Smooth muscle cell (in vitro differentiated cells): Measurements from ENCODE around the gene RNF144B. TPM values are rescaled to one million over a fixed set of nuclear protein-coding genes. Genes with fewer than 3 reads are reported as not detected.

ENCODE experiments used
- DNase-seq: peaks from one replicate; lab custom pipeline; 2025; ENCODE audit not compliant: unreplicated experiment; lab: John Stamatoyannopoulos, UW
- H2AFZ ChIP-seq: fragments of 200-600 bp; sonication (generic); 2 replicates; pipeline ENCODE4 v1.6.0; 2016; ENCODE audit warnings: antibody characterized with exemption, low read depth, mild to moderate bottlenecking
- H3F3A ChIP-seq: fragments of 200-600 bp; sonication (generic); 2 replicates; pipeline ENCODE4 v1.6.0; 2017; ENCODE audit warnings: antibody characterized with exemption, low read depth
- H3K27ac ChIP-seq: fragments of 200-600 bp; sonication (generic); 2 replicates; pipeline ENCODE4 v1.5.1; 2016; ENCODE audit warnings: low read depth, mild to moderate bottlenecking
- H3K27me3 ChIP-seq: fragments of 200-600 bp; sonication (generic); 2 replicates; pipeline ENCODE4 v1.6.1; 2016; ENCODE audit warnings: low read depth, mild to moderate bottlenecking
- H3K36me3 ChIP-seq: fragments of 200-600 bp; sonication (generic); 2 replicates; pipeline ENCODE4 v1.5.1; 2016; ENCODE audit warnings: low read depth
- H3K4me1 ChIP-seq: fragments of 200-600 bp; sonication (generic); 2 replicates; pipeline ENCODE4 v1.5.1; 2016; ENCODE audit warnings: low read depth
- H3K4me2 ChIP-seq: fragments of 200-600 bp; sonication (generic); 2 replicates; pipeline ENCODE4 v1.6.0; 2016; ENCODE audit warnings: mild to moderate bottlenecking
- H3K4me3 ChIP-seq: fragments of 200-600 bp; sonication (generic); 2 replicates; pipeline ENCODE4 v1.5.1; 2016; ENCODE audit warnings: mild to moderate bottlenecking
- H3K79me2 ChIP-seq: fragments of 200-600 bp; sonication (generic); 2 replicates; pipeline ENCODE4 v1.6.0; 2016; ENCODE audit warnings: low read depth, mild to moderate bottlenecking
- H3K9ac ChIP-seq: fragments of 200-600 bp; sonication (generic); 2 replicates; pipeline ENCODE4 v1.6.0; 2016; ENCODE audit warnings: low read depth
- H3K9me3 ChIP-seq: fragments of 200-600 bp; sonication (generic); replicated peaks from 2 replicates; pipeline ENCODE4 v1.5.1; 2016; ENCODE audit warnings: low read depth
- H4K20me1 ChIP-seq: fragments of 200-600 bp; sonication (generic); 2 replicates; pipeline ENCODE4 v1.6.0; 2016; ENCODE audit warnings: low read depth
- WGBS: methylation state at CpG from one replicate; pipeline ENCODE4 v1.1.7; 2016; ENCODE audit warnings: low lambda C conversion rate; 5-methylcytosine and 5-hydroxymethylcytosine counted together
- polyA plus RNA-seq: library from polyadenylated mRNA; unstranded; fragments of >200 nt; fragmentation: Nextera tagmentation; extraction: Ambion mirVana; gene quantifications from 2 replicates; pipeline ENCODE4 v1.2.1, GENCODE V29; 2016
- total RNA-seq: library from RNA; depleted of rRNA; stranded (reverse); fragments of >200 nt; gene quantifications from 2 replicates; pipeline ENCODE4 v1.2.3, GENCODE V29; 2014
- TF ChIP-seq, protein P1 (sequence below): fragments of 200-600 bp; sonication (generic); IDR thresholded peaks from 2 replicates; pipeline ENCODE4 v1.5.1; 2017; ENCODE audit warnings: borderline replicate concordance, mild to moderate bottlenecking, antibody characterized with exemption; ENCODE audit not compliant: insufficient read depth, poor library complexity, severe bottlenecking

RNF144B gene
- total and polyA plus RNA-seq, 2 experiments from 2014 or later: 3.4 to 10.9 TPM

DNA sequence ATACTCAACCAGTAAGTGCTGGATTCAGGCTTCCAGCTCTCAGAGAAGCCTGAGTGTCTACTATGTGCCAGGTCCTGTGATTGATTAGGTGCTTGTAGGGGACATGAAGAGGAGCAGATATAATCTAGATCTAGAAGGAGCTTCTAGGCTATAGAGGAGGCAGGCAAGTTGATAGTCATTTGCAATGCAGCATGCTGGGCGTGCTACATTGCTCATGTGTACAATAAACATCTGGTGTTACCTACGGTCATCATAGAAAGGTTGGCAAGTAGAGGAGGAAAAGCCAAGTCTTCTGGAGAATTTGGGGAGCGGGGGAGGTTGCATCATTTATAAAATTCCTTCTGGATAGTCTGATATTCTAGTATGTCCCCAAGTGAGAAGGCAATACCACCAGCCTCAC lies 33.2 kb downstream of the RNF144B start:
- Histone ChIP-seq H3K9ac (no peak overlapping the region), H3K4me3 (no peak overlapping the region), H3F3A (no peaks in the 10 kb centered on the region), H3K27ac (no peak overlapping the region), H4K20me1 (no peaks in the 10 kb centered on the region), H3K36me3 (no peaks in the 10 kb centered on the region), H3K9me3 (no peaks in the 10 kb centered on the region), H3K4me2 (no peak overlapping the region), H3K27me3 (peaks cover 2% of the 10 kb centered on the region), H3K79me2 (no peaks in the 10 kb centered on the region), H2AFZ (no peak overlapping the region), H3K4me1 (no peaks in the 10 kb centered on the region)
- TF ChIP-seq, protein P1, sequence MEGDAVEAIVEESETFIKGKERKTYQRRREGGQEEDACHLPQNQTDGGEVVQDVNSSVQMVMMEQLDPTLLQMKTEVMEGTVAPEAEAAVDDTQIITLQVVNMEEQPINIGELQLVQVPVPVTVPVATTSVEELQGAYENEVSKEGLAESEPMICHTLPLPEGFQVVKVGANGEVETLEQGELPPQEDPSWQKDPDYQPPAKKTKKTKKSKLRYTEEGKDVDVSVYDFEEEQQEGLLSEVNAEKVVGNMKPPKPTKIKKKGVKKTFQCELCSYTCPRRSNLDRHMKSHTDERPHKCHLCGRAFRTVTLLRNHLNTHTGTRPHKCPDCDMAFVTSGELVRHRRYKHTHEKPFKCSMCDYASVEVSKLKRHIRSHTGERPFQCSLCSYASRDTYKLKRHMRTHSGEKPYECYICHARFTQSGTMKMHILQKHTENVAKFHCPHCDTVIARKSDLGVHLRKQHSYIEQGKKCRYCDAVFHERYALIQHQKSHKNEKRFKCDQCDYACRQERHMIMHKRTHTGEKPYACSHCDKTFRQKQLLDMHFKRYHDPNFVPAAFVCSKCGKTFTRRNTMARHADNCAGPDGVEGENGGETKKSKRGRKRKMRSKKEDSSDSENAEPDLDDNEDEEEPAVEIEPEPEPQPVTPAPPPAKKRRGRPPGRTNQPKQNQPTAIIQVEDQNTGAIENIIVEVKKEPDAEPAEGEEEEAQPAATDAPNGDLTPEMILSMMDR: no peak
- DNase-seq: no peak
- WGBS: 91% methylated on average over 3 of the region's 3 CpGs

DNA sequence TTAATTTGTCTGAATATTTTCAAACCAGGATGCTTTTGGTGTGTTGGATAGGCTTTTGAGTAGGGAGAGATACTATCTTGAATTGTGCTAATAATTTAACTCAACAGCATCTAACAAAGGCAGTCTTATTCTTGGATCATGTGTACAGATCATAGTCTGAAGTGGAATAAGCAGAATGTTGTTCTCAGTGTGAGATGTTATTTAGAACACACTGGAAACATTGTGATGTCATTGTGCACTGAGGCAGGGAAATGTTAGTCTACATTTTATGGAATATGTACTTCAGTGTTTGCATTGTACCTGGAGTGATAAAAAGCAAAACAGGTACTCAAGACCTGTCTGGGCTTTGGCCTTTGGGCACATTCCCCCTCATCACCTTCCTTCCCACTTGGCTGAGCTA lies 35.0 kb downstream of the RNF144B start:
- Histone ChIP-seq H3K79me2 (no peaks in the 10 kb centered on the region), H3K4me2 (no peak overlapping the region)

DNA sequence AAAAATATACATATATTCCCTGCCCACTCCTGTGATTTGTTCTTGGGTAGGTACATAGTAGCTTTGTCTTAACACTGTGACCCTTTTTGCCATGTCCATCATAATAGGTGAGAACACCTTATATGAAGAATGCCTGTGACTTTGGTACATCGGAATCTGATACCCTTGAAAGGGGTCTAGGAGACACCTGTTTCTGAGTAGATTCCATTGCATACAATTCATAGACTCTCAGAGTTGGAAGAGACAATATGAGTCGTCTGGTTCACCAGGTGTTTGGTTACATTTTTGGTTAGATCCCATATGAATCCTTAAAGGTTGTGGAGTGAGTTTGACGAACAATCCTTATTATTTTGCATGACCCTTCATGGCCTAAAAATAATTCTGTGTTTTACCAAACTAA lies 36.3 kb downstream of the RNF144B start:
- Histone ChIP-seq H3K9me3 (no peaks in the 10 kb centered on the region), H3K4me2 (no peak overlapping the region), H4K20me1 (no peaks in the 10 kb centered on the region), H3K4me3 (no peak overlapping the region), H3K36me3 (no peaks in the 10 kb centered on the region), H3K27ac (no peak overlapping the region), H3K79me2 (no peaks in the 10 kb centered on the region), H3K9ac (no peak overlapping the region), H3F3A (no peaks in the 10 kb centered on the region), H3K27me3 (peaks cover 5% of the 10 kb centered on the region), H2AFZ (no peak overlapping the region), H3K4me1 (no peaks in the 10 kb centered on the region)
- TF ChIP-seq, protein P1: no peak
- DNase-seq: no peak
- 80% methylated on average over 3 of the region's 3 CpGs for WGBS

More for the DNA sequence above, 35.0 kb downstream of the RNF144B start:
- no peak for DNase-seq
- H3K36me3 ChIP-seq: no peaks in the 10 kb centered on the region
- H3K4me1 ChIP-seq: no peaks in the 10 kb centered on the region
- no peak overlapping the region for H3K27ac ChIP-seq
- H3F3A ChIP-seq: no peaks in the 10 kb centered on the region
- no peak overlapping the region for H3K4me3 ChIP-seq
- no peaks in the 10 kb centered on the region for H3K9me3 ChIP-seq
- peaks cover 5% of the 10 kb centered on the region for H3K27me3 ChIP-seq
- no peaks in the 10 kb centered on the region for H4K20me1 ChIP-seq
- no peak overlapping the region for H2AFZ ChIP-seq
- TF ChIP-seq, protein P1: no peak
- no peak overlapping the region for H3K9ac ChIP-seq

DNA sequence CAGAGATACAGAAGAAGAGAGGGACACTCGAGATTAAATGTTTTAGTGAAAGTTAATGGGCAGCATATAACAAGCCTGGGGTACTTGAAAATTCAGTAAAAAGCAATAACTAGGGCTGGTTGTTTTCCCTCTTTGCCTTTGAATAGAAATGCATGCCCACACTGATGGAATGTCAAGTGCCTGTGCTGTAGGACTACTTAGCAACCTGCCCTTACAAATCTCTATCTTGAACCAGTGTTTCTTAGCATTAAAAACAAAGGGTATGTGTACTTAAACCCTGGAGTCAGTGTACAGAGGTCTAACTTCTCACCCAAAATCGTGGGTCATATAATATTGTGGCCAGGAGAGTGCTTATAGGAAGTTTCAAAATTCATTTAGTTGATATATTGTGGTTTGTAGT lies 37.1 kb downstream of the RNF144B start:
- Histone ChIP-seq H3K4me1 (no peaks in the 10 kb centered on the region), H3K79me2 (no peaks in the 10 kb centered on the region), H2AFZ (no peak overlapping the region), H3K9me3 (no peaks in the 10 kb centered on the region), H3K4me2 (no peak overlapping the region), H3K36me3 (no peaks in the 10 kb centered on the region), H3K27ac (no peak overlapping the region), H4K20me1 (no peaks in the 10 kb centered on the region), H3K4me3 (no peak overlapping the region), H3K9ac (no peak overlapping the region), H3F3A (no peaks in the 10 kb centered on the region), H3K27me3 (peaks cover 5% of the 10 kb centered on the region)
- no peak for DNase-seq
- 53% methylated on average over 2 of the region's 2 CpGs for WGBS
- TF ChIP-seq, protein P1: no peak
